Thyroid gland (tissue), 4 donors: Measurements from ENCODE around the gene TANC2.

Source experiments
- CTCF ChIP-seq, 6 experiments: fragments of 200-600 bp in 3 of 6; fragments of 450-650 bp in 3 of 6; sonication (generic) in 3 of 6; IDR thresholded peaks; one replicate each; pipeline ENCODE4 v1.5.1; 2016 to 2019; ENCODE audit warnings: antibody characterized with exemption in 6 of 6, mild to moderate bottlenecking in 2 of 6, inconsistent platforms in 1 of 6, moderate library complexity in 1 of 6
- POLR2A ChIP-seq, 2 donors: fragments of 450-650 bp; IDR thresholded peaks; one replicate each; pipeline ENCODE4 v1.6.1; 2017; ENCODE audit warnings: antibody characterized with exemption in 2 of 2, mild to moderate bottlenecking in 2 of 2, moderate library complexity in 1 of 2

GRCh38 chr17:62986549-62986948 is 20.5 kb downstream of the TANC2 start:
- TF ChIP-seq POLR2A (IDR thresholded peaks at IDR 0.05) (no peak), CTCF (IDR thresholded peaks at IDR 0.05) (no peak)
